ENCODE data around the gene FREM3. TPM values are rescaled to one million over a fixed set of nuclear protein-coding genes. Genes with fewer than 3 reads are reported as not detected.

Gene FREM3
- total RNA-seq, 4 donors from 2014 or later, result not detected

- TF ChIP-seq CTCF (IDR thresholded peaks at IDR 0.05; ENCODE audit: low read depth), result no peak
These were observed 987 bp downstream of the FREM3 start for GRCh38 chr4:143699331-143700045.

DNA sequence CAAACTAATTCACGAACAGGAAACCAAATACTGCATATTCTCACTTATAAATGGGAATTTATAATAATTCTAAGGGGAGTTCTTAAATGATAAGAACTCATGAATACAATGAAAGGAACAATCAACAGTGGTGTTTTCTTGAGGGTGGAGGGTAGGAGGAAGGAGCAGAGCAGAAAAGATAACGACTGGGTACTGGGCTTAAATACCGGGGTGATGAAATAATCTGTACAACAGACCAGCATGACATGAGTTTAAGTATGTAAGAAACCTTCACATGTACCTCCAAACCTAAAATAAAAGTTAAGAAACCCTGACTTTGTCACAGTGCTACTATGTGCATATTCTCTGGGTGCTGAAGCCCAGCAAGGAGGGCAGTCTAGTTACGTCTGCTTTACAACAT, 6.6 kb downstream of the FREM3 start:
- TF ChIP-seq CTCF (IDR thresholded peaks at IDR 0.05; ENCODE audit: low read depth), result no peak

- TF ChIP-seq CTCF (IDR thresholded peaks at IDR 0.05; ENCODE audit: low read depth), result no peak
These were observed 8.2 kb downstream of the FREM3 start for GRCh38 chr4:143692241-143692640.

DNA sequence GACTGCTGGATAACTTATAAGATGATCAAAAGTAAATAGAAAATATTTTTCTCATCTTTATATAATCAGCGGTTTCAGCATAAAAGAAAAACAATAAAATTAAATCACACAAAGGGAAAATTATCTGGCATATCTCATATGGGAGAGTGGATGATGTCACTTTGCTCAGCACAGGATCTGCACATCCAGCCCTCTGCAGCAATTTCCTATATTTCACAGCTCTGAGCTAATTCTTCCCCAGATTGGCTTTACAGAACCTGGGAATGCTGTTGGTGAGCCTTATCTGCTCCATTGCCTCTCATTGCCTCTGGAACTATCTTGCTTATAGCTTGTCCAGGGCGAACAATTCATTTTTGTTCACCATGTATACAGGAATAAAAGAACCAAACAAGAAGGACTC, 21.0 kb downstream of the FREM3 start:
- no peak for TF ChIP-seq CTCF (IDR thresholded peaks at IDR 0.05; ENCODE audit: low read depth)

- TF ChIP-seq CTCF (IDR thresholded peaks at IDR 0.05; ENCODE audit: low read depth), result no peak
These were observed 31.4 kb downstream of the FREM3 start for GRCh38 chr4:143668930-143669552.

DNA sequence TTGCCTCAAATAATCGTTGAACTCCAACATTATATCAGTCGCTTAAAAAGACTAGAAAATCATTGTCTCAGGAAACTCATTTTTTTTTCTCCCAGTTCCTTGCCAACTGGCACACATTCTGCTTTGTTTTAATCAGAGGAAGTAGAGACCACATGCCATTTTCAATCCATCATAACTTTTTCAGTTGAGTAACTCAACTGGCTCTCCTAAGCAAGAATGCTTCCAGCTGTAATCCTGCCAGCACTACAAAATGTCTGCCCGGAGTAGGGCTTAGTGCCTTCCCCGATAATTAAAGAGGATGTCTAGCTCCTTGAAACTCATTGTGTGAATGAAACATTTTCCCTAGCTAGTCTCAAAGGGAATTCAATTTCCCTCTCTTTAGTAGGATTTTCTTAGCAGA, 33.0 kb downstream of the FREM3 start:
- TF ChIP-seq CTCF (IDR thresholded peaks at IDR 0.05; ENCODE audit: low read depth), result no peak

GRCh38 chr4:143658336-143658735, 42.1 kb downstream of the FREM3 start:
- TF ChIP-seq CTCF (IDR thresholded peaks at IDR 0.05; ENCODE audit: low read depth), result no peak

Data from subcutaneous adipose tissue (tissue), 4 donors.